HG02884 (cell line): ENCODE data around the gene KCNT2.

Experiments used
- ATAC-seq: cut with Tn5 transposase; IDR thresholded peaks from one replicate; pipeline ENCODE4 v1.9.1; 2021; ENCODE audit warnings: mild to moderate bottlenecking, moderate library complexity; ENCODE audit not compliant: unreplicated experiment

KCNT2 gene

GRCh38 chr1:196401891-196402290 lies 206.3 kb downstream of the KCNT2 start:
- no peak for ATAC-seq

GRCh38 chr1:196401452-196401833 lies 206.8 kb downstream of the KCNT2 start:
- no peak for ATAC-seq

- ATAC-seq: no peak
These were observed 207.5 kb downstream of the KCNT2 start for GRCh38 chr1:196400478-196401451.

GRCh38 chr1:196399713-196400112 lies 208.5 kb downstream of the KCNT2 start:
- ATAC-seq: no peak

GRCh38 chr1:196393742-196394141 lies 214.5 kb downstream of the KCNT2 start:
- no peak for ATAC-seq

- ATAC-seq: no peak
These were observed 215.0 kb downstream of the KCNT2 start for GRCh38 chr1:196393282-196393681.

- no peak for ATAC-seq
These were observed 220.5 kb downstream of the KCNT2 start for GRCh38 chr1:196387766-196388165.

GRCh38 chr1:196385109-196385508 lies 223.1 kb downstream of the KCNT2 start:
- ATAC-seq: no peak

GRCh38 chr1:196382383-196382782 lies 225.9 kb downstream of the KCNT2 start:
- no peak for ATAC-seq

- ATAC-seq: no peak
These were observed 226.7 kb downstream of the KCNT2 start for GRCh38 chr1:196381544-196381943.

- no peak for ATAC-seq
These were observed 227.9 kb downstream of the KCNT2 start for GRCh38 chr1:196380316-196380715.

- no peak for ATAC-seq
These were observed 230.4 kb downstream of the KCNT2 start for GRCh38 chr1:196377811-196378210.

- no peak for ATAC-seq
These were observed 231.5 kb downstream of the KCNT2 start for GRCh38 chr1:196376630-196377328.

GRCh38 chr1:196373798-196374197 lies 234.4 kb downstream of the KCNT2 start:
- ATAC-seq: no peak

- ATAC-seq: peak; percentile 74
These were observed 235.2 kb downstream of the KCNT2 start for GRCh38 chr1:196372896-196373536.

GRCh38 chr1:196367838-196368237 lies 240.4 kb downstream of the KCNT2 start:
- no peak for ATAC-seq

- ATAC-seq: no peak
These were observed 241.3 kb downstream of the KCNT2 start for GRCh38 chr1:196366817-196367495.

- no peak for ATAC-seq
These were observed 247.0 kb downstream of the KCNT2 start for GRCh38 chr1:196361112-196361714.

GRCh38 chr1:196357913-196358312 lies 250.3 kb downstream of the KCNT2 start:
- no peak for ATAC-seq

- ATAC-seq: no peak
These were observed 252.9 kb downstream of the KCNT2 start for GRCh38 chr1:196355206-196355786.
